D721Med (cell line): Measurements from ENCODE around the gene RNF130.

Source experiments
- DNase-seq: peaks from one replicate; pipeline ENCODE4 v3.0.0; 2011; ENCODE audit warnings: low spot score; ENCODE audit not compliant: insufficient read length
- FAIRE-seq: peaks from 2 replicates; lab custom pipeline; 2011; peaks lifted over from hg19 to GRCh38; lab: Jason Lieb, UNC
- CTCF ChIP-seq: IDR thresholded peaks from 2 replicates; pipeline ENCODE4 v1.5.1; 2012; ENCODE audit warnings: mild to moderate bottlenecking, control low read depth; ENCODE audit not compliant: insufficient read depth; ENCODE audit errors: missing control alignments

RNF130 gene

GRCh38 chr5:180071531-180072255 is at the start of gene RNF130:
Gene RNF130 (minus strand): TSS chr5:180071759. CDS start chr5:180071702, 57 bp downstream.
- no peak for FAIRE-seq
- DNase-seq: peak; percentile 84
- no peak for TF ChIP-seq CTCF

GRCh38 chr5:180120237-180121101 is 48.9 kb upstream of the RNF130 start:
- TF ChIP-seq CTCF: no peak
- DNase-seq: no peak
- no peak for FAIRE-seq

- TF ChIP-seq CTCF: no peak
- no peak for FAIRE-seq
- no peak for DNase-seq
Observed at GRCh38 chr5:180119903-180120236, 48.3 kb upstream of the RNF130 start.

- no peak for FAIRE-seq
- no peak for TF ChIP-seq CTCF
- no peak for DNase-seq
Observed at GRCh38 chr5:180119031-180119902, 47.7 kb upstream of the RNF130 start.

GRCh38 chr5:180118391-180118791 is 46.8 kb upstream of the RNF130 start:
- DNase-seq (no peak), FAIRE-seq (no peak)
- TF ChIP-seq CTCF: no peak

GRCh38 chr5:180117000-180117725 is 45.6 kb upstream of the RNF130 start:
- no peak for TF ChIP-seq CTCF
- DNase-seq: no peak
- no peak for FAIRE-seq
